M059J (cell line): ENCODE measurements around the gene TOR2A. TPM values are rescaled to one million over a fixed set of nuclear protein-coding genes. Genes with fewer than 3 reads are reported as not detected.
A peak's percentile ranks its signal among the peaks of the same experiment; 100 is the strongest.
"Not testable (repeated sequence)": the region's sequence is repeated elsewhere in the genome, so short reads cannot be mapped to it uniquely, and the experiment has no call there.

Source experiments
- DNase-seq: peaks from one replicate; pipeline ENCODE4 v3.0.0-alpha.2; 2012; ENCODE audit warnings: low read depth
- total RNA-seq: library from RNA; depleted of rRNA; stranded (reverse); fragments of >200 nt; shearing (Covaris generic); gene quantifications from 2 replicates; pipeline ENCODE4 v1.2.3, GENCODE V29; 2014

The TOR2A gene
- total RNA-seq, 1 experiment from 2014 or later: 12.3 TPM

DNA sequence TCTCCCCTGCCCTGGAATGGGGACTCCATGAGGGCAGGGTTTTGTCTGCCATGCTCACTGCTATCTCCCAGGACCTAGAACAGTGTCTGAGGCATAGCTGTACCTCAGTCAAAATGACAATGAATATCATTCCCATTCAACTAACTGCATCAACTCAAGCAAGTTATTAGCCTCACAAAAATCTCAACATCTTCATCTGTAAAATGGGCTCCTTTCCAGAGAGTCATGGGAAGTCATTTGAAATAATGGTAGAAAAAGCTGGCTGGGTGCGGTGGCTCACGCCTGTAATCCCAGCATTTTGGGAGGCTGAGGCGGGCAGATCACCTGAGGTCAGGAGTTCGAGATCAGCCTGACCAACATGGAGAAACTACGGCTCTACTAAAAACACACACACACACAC lies 34.0 kb upstream of the TOR2A start:
- DNase-seq: no peak

DNA sequence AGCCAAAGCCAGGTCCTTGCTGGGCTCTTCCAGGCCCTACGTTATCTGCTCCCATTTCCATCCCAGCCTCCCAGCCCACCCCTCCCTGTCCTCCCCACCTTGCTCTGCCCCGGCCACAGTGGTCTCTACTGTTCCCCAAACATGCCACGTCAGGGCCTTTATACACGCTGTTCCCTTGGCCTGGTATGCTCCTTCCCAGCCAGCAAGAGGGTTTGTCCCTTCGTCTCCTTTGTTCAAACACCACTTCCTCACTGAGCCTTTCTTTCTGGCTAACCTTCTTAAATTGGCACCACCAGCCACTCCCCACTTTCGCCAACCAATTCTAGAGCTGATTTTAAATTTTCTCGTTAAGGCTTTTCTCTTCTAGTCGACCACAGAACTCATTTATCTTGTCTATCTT lies 33.6 kb upstream of the TOR2A start:
- DNase-seq: no peak

DNA sequence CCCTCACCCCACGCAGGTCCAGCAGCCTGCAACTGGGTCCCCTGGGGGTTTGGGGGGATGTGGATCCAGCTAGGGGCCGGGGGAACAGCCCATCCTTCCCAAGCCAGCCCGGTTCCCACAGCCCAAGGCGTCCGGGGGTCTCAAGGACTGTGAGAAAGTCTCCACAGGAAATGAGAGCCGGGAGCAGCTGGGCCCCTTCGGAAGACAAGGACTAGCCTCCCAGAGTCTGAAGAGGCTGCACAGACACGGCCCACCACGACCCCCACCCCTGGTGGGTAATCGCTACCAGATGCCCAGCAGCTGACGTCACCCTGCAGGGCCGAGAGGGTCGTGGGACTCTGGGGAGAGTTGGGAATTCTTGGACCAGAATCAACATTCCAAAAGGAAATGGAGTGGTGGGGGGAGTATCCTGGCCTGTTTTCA lies 32.8 kb upstream of the TOR2A start:
- DNase-seq: no peak

DNA sequence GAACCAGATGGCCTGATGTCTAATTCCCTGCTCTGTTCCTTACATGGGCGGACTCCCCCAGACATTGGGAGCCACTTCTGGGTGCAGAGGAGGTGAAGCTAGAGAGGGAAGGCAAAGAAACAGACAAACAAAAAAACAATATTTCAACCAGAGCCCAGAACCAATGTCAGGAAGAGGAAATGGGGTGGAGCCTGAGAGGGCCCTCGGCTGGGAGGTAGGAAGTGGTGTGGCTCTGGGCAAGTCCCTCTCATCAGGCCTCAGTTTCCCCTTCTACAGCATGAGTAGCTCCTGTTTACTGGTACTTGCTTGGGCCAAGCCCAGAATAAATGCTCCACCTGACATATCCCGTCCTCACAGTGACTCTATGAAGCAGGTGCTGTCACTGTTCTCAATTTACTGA lies 32.3 kb upstream of the TOR2A start:
- DNase-seq: no peak

DNA sequence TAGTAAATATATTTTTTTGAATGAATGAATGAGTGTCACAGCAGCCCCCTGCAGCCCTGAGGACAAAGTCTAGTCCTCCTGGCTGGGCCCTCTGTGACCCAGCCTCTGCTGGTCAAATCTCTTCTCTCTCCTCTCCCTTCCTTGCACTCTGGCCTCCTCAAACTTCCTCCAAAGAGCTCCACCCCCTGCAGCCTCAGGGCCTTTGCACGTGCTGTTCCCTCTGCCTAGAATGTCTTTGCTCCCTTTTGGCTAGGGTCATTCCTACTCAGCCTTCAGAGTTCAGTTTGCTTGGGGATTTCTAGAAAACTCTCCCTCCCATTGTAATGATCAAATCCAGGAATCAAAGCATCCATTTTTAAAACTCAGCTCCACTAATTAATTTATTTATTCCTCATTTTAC lies 30.3 kb upstream of the TOR2A start:
- no peak for DNase-seq

DNA sequence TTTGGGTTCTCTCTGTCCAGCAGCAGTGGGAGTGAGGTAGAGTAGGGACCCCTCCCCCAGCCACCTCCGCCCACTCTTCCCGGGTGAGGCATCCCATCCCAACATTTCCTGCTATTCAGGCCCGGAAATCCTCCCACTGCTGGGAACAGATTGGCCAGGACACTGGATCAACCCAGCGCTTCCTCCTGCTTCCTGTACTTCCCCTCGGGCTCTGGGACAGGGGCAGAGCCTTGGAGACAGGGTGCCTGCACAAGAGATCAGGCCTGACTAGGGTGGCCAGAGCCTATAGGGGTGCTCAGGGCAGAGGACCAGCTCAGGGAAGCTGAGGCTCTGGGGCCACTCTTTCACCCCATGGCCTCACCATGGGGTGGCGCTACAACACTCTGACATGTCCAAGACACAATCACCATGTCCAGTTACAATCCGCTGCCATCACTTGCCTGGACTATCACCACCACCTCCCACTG lies 28.9 kb upstream of the TOR2A start:
- peak; percentile 51 for DNase-seq

DNA sequence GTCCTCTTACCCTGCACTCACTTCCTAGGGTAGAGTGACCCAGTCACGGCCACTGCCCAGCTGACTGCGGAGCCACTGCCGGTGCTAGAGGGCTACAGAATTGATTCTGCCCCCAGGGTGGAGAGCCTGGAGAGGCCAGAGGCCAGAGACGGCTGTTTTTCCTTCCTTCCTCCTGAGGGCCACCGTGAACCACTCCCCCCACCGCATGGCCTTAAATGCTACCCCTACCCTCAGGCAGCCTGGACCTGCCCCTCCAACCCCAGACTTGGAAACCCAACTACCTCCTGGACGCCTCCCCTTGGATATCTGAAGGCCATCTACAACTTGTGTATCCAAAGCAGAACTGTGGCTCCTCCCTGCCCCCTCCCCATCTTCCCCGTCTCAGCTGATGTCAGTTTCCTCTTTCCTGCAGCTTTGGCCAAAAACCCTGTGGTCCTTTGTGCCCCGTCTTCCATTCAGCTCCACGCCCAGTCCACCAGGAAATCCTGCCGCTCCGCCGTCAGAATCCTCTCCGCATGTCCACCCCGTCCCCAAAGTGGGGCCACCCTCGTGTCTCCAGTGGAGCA lies 27.1 kb upstream of the TOR2A start:
- no peak for DNase-seq

DNA sequence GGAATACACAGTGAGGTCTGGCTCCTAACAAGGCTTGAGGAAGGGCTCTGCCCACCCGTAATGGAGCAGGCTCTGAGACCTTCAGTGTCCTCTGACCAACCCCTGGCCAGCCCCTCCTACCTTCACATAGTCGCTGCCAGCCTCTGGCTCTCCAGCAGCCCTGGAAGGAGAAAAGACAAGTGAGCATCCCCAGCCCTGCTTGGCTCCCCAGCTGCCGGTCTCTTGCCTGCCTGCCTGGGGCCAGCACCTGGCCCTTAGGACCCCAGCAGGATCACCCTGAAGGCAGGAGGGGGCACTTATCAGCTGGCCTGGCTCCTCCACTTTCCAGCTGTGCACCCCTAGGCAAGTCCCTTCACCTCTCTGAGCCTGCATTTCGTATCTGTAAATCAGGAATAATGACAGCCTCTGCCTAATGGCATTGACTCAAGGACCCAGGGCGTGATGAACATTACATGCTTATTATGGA lies 26.4 kb upstream of the TOR2A start:
- DNase-seq: no peak

DNA sequence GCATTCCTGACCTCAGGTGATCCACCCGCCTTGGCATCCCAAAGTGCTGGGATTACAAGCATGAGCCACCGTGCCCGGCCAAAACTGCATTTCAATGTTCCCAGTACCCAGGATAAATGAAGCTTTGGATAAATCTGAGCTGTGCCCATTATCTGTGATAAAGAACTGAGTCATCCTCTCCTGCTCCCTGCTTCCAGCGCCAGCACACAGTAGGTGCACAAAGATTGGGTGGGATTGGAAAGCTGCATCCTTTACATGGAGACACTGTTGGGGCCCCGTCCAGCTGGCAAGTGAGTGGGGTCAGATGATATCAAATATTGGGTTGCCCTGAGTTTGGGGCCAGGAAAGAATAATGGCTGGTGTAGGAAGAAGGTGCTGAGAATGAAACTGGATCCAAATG lies 26.0 kb upstream of the TOR2A start:
- no peak for DNase-seq

DNA sequence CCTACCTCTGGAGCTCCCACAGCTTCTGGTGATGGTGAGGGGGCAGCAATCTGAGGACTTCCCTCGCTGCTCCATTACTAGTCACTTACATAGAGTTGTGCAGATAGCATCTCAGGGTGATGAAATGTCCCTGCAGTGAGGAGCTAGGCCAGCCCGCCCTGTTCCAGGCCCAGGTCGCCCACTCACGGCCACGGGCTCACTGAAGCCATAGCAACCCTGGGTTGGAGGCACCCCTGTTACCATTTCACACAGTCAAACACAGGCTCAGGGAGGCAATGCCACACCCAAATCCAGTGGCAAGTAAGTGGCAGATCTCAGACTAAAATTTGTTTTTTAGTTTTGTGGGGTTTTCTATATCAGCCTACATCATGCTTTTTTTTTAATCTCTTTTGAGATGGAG lies 23.7 kb upstream of the TOR2A start:
- no peak for DNase-seq

DNA sequence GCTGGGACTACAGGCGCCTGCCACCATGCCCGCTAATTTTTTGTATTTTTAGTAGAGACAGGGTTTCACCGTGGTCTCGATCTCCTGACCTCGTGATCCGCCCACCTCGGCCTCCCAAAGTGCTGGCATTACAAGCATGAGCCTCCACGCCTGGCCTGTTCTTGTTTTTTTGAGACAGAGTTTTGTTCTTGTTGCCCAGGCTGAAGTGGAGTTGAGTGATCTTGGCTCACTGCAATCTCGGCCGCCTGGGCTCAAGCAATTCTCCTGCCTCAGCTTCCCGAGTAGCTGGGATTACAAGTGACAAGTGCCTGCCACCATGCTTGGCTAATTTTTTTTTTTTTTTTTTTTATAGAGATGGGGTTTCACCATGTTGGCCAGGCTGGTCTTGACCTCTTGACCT lies 21.7 kb upstream of the TOR2A start:
- not testable (repeated sequence) for DNase-seq

DNA sequence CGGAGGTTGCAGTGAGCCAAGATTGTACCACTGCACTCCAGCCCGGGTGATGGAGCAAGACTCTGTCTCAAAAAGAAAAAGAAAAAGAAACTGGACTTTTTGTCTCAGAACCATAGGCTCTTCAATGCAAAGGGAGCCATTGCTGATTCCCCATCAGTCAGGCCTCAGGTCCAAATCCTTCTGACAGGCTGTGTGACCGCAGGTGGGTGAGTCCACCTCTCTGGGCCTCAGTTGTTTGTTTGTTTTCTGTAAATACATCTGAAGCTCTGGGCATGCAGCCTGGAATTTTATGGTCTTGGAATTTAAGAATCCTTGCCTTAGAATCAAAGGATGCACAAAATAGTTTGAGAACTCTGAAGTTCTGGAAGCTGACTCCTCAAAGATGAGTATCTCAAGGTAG lies 21.1 kb upstream of the TOR2A start:
- DNase-seq: no peak

DNA sequence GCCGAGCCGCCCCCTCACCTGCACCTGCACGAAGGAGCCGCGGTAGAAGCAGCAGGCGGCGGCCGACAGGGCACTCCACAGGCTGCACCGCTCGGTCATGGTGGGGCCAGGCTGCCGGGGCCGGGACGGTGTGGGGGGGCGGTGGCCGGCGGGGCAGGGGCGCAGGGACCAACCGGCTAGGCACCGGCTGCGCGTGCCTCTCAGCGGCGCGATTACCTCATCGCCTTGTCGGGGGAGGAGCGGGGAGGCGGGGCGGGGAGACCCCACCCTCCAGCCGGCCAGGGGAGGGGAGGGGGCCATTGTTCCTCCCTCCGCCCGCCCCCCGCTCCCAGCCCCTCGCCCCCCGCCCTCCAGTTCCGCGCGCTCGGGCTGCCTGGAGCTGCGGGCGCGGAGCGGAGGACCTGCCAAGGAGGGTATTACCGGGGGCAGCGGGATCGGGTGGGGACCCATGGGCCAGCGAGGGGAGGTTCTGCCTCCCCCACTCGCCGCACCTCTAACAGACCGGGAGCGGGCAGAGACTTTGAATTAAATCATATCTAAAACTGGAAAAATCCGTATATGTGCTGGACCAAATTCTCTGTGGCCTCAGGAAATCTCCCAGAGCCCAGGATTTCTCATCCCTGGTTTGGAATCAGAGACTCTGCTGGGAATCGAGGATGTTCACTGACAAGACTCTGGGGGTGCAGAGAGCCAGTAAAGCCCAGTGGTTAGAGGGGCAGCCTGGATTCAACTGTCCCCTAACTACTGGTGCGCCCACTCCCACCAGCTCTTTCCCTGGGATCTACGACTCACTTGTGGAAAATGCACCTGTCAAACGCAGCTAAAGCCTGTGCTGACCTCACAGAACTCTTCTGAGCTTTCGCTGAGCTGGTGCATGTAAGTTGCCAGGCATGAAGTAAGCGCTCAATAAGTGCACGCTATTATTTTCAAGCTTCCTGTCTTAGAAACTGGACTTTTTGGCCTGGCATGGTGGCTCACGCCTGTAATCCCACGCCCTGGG lies 20.3 kb upstream of the TOR2A start:
- DNase-seq: no peak

DNA sequence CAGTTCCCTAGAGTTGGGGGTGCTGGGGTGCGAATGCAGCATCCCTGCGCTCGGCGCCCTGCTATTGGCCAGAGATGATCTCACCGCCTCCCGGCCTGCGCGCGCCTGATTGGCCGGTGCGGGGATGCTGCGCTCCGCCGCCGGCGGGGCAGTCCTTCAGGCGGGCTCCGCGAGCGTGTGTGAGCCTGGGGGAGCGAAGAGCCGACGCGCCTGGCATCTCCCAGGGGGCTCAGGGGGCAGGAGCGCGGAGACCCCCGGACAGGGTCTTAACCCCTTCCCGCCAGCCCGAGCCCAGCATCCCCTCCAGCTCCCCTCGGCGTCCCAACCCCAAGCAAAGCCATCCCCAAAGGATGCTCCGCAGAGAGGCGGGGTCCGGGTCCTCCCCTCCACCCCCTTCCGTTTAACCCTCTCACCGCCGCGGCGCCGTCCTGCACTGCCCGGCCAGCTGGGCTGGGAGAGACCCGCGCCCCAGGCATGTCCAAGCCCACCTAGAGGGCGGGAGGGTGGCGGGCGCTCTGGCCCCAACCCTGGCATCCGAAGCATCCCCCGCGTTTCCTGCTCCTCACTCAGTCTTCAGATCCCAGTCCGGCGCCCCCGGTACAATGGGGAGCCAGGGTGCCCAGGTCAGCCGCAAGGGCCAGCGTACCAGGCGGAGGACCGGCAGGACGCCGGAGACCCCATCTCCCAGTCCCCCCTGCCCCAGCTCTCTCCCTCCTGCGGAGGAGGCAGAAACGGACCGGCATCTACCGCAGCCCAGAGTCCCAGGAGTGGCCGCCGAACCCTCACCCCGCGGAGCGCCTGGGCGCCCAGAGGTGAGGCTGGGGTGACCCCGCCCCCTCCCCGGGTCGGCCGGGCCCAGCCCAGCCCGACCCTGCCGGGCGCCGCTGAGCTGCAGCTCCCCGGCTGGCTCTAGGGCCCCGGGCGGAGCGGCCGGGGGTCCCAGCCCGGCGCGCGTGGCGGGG lies 19.3 kb upstream of the TOR2A start:
- DNase-seq: no peak

DNA sequence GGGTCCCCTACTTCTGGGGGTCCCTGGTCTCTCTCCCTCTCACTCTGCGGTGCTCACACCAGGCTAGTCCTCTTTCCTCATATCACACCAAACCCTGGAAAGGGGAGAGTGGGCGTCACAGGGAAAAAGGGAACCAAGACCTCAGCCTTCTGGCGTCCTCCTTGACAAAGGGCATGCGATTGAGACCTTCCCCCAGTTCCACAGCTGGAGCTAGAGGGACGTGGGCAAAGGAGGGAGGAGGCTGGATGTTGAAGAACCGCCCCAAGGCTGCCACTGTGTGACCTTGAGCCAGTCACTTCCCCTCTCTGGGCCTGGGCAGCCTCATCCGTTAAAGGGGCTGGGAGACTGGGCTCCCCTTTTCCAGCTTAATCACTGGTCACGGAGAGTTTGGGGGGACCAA lies 18.5 kb upstream of the TOR2A start:
- no peak for DNase-seq

DNA sequence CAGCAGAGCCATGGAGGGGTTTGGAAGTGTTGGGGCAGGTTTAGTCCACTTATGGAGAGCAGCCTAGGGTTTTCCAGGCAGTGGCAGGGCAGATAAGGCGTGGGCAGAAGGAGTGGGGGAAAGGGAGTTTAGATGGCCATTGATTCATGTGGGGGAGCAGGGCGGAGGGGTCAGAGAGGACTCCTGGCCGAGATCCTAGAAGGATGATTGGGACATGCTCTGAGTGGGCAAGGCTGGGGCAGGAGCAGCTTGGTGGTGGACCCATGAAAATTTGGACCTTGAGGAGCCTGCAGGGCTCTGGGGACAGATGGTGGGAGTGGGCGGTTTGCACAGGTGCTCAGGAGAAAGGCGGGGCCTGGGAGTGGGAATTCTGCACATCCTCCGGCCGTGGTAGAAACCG lies 18.1 kb upstream of the TOR2A start:
- DNase-seq: no peak

DNA sequence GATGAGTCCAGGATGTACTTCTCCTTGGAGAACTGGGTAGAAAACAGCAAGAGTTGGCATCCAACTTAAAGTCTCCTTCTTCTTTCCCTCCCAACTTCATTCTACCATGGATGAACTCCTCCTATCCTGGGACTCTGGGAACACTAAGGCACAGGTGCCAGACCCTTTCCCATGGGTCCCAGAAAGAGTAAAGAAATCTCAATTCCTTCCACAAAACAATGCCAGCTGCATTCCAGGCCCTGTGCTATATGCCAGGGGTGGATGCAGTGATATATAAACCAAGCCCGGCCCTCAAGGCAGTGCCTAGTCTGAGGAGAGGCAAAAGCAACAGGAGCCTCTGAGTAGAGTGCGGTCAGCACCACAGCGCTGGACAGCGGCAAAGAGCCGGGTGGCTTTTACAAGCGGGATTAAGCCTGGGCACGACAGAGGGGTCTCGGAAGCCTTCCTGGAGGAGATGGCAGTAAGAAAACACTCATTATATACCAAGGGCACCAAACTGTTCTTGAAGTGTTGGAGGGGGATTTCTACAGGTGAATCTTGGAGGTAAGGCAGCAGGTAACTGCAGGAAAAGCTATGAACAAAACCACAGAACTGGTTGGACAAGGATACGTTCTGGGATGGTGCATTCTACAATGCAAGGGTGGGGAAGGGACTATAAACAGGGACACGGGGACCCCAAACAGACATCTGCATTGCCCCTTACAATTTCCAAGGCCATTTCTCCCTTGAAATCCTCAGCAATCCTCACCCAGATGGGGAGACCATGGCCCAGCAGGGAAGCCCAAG lies 16.4 kb upstream of the TOR2A start:
- DNase-seq: no peak

DNA sequence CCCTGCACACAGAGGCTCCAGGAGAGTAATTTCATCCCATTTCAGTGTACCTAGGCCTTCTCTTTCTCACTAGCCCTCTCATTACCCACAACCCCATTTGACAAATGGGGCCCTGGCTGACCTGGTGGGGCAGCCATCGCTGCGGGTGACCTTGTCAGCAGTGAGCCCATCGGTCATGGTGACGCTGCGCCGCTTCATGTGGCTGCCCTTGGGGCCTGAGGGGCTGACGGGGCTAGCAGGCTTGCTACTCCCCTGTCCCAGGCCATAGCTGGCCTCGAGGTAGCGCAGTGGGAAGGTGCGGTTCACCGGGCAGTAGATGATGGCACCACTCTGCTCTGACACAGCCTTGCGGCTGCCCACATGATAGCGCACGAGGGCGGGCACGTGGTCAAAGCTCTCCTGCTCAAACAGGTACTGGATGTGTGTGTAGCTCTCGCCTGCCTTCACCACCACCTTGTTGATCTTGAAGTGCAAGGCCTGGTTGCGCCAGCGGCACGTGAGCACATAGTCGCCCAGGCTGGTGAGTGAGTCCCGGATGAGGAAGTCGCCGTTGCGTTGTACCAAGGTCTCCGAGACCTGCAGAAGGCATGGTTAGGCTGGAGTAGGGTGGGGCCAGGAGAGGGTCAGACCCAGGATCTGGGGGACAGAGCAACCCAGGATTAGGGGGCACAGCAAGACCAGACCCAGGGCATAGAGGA lies 14.1 kb upstream of the TOR2A start:
- no peak for DNase-seq

DNA sequence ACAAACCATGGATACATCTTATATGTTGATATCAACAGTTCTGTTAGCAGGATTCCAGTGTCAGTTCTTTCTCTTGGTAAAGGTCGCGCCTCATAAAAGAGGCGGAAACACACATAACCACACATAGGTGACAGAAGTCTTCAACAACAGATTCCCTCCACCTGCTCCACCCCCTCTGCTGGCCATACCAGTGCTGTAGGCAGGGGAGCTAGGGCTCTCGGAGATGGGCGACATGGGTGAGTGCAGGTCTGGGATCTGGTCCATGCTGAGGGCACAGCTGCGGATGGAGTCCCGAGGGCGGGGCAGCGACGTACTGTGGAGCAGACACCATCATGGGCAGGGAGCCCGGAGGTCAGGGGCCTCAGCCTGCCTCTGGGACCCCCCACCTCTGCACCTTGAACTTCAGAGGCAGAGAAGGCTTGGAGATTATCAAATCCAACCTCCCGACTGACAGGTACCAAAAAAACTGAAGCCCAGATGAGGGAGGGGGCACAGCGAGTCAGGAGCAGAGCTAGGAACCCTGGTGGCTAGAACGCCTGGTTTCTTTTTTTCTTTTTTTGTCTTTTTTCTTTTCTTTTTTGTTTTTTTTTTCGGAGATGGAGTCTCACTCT lies 12.0 kb upstream of the TOR2A start:
- DNase-seq: no peak
